Gastrocnemius medialis (tissue), 4 donors: ENCODE data around the gene MEN1.

Source experiments
- CTCF ChIP-seq, 5 experiments: fragments of 450-650 bp in 3 of 5; fragments of 200-600 bp in 2 of 5; sonication (generic) in 2 of 5; IDR thresholded peaks in 4 of 5; conservative IDR thresholded peaks in 1 of 5; 1 replicate in 4 of 5; 2 replicates in 1 of 5; pipeline ENCODE4 v1.5.1; 2016 to 2019; ENCODE audit warnings: antibody characterized with exemption in 5 of 5, mild to moderate bottlenecking in 3 of 5, moderate library complexity in 3 of 5
- POLR2A ChIP-seq, 2 donors: fragments of 450-650 bp; IDR thresholded peaks; one replicate each; pipeline ENCODE4 v1.6.1; 2017; ENCODE audit warnings: antibody characterized with exemption in 2 of 2, mild to moderate bottlenecking in 2 of 2, moderate library complexity in 2 of 2

- TF ChIP-seq CTCF (IDR thresholded peaks at IDR 0.05 in 4 of 5, conservative IDR thresholded peaks at IDR 0.05 in 1 of 5) (no peak), POLR2A (IDR thresholded peaks at IDR 0.05) (no peak)
Observed at GRCh38 chr11:64755681-64756361, 54.5 kb downstream of the MEN1 start.
